GM21529 (cell line): ENCODE results near the gene KIF26A.

ENCODE experiments used
- ATAC-seq: cut with Tn5 transposase; IDR thresholded peaks from one replicate; pipeline ENCODE4 v1.9.1; 2021; ENCODE audit not compliant: unreplicated experiment

The KIF26A gene

GRCh38 chr14:104175041-104175440 is 36.7 kb downstream of the KIF26A start:
- ATAC-seq: no peak

- ATAC-seq: no peak
These were observed 37.4 kb downstream of the KIF26A start for GRCh38 chr14:104175811-104176210.

GRCh38 chr14:104176611-104177010 is 38.2 kb downstream of the KIF26A start:
- no peak for ATAC-seq

GRCh38 chr14:104177411-104177810 is 39.0 kb downstream of the KIF26A start:
- ATAC-seq: no peak

GRCh38 chr14:104178279-104178678 is 39.9 kb downstream of the KIF26A start:
- no peak for ATAC-seq

- ATAC-seq: no peak
These were observed 40.7 kb downstream of the KIF26A start for GRCh38 chr14:104179126-104179525.

GRCh38 chr14:104179564-104180129 is 41.3 kb downstream of the KIF26A start:
- no peak for ATAC-seq

GRCh38 chr14:104180561-104181165 is 42.3 kb downstream of the KIF26A start:
- no peak for ATAC-seq

- ATAC-seq: no peak
These were observed 43.6 kb downstream of the KIF26A start for GRCh38 chr14:104181761-104182530.

- no peak for ATAC-seq
These were observed 44.6 kb downstream of the KIF26A start for GRCh38 chr14:104182857-104183425.

GRCh38 chr14:104183796-104184195 is 45.4 kb downstream of the KIF26A start:
- no peak for ATAC-seq

GRCh38 chr14:104184506-104184905 is 46.1 kb downstream of the KIF26A start:
- ATAC-seq: no peak

GRCh38 chr14:104184911-104185499 is 46.6 kb downstream of the KIF26A start:
- ATAC-seq: no peak

GRCh38 chr14:104185916-104186495 is 47.6 kb downstream of the KIF26A start:
- no peak for ATAC-seq

GRCh38 chr14:104186575-104186974 is 48.2 kb downstream of the KIF26A start:
- ATAC-seq: no peak

- ATAC-seq: no peak
These were observed 48.9 kb downstream of the KIF26A start for GRCh38 chr14:104187121-104187889.

GRCh38 chr14:104187931-104188726 is 49.7 kb downstream of the KIF26A start:
- no peak for ATAC-seq

- no peak for ATAC-seq
These were observed 50.5 kb downstream of the KIF26A start for GRCh38 chr14:104188727-104189400.
